D721Med (cell line): Measurements from ENCODE around the gene XAGE2.
"Not testable (repeated sequence)": the region's sequence is repeated elsewhere in the genome, so short reads cannot be mapped to it uniquely, and the experiment has no call there.

ENCODE experiments used
- DNase-seq: peaks from one replicate; pipeline ENCODE4 v3.0.0; 2011; ENCODE audit warnings: low spot score; ENCODE audit not compliant: insufficient read length
- FAIRE-seq: peaks from 2 replicates; lab custom pipeline; 2011; peaks lifted over from hg19 to GRCh38; lab: Jason Lieb, UNC
- TF ChIP-seq, protein P1 (sequence below): IDR thresholded peaks from 2 replicates; pipeline ENCODE4 v1.5.1; 2012; ENCODE audit warnings: mild to moderate bottlenecking, control low read depth; ENCODE audit not compliant: insufficient read depth; ENCODE audit errors: missing control alignments

XAGE2 gene, protein sequence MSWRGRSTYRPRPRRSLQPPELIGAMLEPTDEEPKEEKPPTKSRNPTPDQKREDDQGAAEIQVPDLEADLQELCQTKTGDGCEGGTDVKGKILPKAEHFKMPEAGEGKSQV

DNA sequence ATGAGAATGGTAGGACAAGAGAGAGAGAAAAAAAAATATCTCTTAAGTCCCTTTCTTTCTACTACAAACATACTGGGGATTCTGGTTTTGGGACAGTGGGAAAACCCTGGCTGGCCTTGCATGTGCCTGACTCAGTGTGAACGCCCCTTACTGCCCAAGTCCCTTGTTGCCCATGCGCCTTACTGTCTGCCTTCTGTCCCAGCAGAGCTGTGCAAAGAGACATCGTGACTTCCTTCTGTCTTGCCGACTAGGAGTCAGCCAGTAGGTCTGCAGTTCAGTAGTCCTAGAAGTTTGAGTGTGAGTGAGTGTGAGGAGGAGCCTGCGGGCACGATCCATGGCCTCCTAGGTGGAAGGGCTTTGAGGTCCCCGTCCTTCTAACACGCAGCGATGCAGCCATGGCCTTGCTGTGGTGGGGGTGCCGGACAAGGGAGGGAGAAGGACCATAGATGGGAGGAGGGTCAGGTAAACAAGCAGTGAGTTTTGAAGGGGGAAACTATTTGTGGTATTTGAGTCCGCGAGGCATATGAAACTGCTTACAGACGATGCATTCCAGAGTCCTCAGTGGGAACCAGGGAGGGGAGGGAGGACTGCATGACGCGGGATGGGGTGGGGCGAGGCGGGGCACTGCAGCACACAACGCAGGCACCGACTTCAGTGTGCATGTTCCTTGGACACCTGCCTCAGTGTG, at the start of gene XAGE2:
Gene XAGE2, plus strand, starts transcription at position 654 of the 688 bp plus-strand sequence. CDS start 994 bp downstream, outside the sequence.
- no peak for DNase-seq
- FAIRE-seq, result no peak

DNA sequence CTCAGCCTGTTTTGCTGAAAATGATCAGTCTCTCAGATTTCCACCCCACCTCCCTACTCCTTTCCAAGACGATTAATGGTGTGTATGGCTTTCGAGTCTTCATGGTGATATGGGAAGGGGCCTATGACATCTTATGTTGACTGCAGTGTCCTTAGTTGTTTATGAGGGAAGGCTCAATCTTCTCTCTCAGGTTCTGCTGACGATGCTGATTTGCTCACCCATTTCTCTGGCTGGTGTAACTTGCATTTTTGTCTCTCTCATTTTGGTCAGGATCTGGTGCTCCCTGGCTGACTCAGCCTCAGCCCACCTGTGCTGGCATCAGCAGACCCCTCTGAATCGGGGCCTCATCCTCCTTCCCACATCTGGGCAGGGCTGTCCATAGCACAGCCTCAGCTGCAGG, 31.4 kb upstream of the XAGE2 start:
- DNase-seq (no peak), FAIRE-seq (no peak)
- TF ChIP-seq, protein P1, sequence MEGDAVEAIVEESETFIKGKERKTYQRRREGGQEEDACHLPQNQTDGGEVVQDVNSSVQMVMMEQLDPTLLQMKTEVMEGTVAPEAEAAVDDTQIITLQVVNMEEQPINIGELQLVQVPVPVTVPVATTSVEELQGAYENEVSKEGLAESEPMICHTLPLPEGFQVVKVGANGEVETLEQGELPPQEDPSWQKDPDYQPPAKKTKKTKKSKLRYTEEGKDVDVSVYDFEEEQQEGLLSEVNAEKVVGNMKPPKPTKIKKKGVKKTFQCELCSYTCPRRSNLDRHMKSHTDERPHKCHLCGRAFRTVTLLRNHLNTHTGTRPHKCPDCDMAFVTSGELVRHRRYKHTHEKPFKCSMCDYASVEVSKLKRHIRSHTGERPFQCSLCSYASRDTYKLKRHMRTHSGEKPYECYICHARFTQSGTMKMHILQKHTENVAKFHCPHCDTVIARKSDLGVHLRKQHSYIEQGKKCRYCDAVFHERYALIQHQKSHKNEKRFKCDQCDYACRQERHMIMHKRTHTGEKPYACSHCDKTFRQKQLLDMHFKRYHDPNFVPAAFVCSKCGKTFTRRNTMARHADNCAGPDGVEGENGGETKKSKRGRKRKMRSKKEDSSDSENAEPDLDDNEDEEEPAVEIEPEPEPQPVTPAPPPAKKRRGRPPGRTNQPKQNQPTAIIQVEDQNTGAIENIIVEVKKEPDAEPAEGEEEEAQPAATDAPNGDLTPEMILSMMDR, result no peak

More for the DNA sequence above, at the start of gene XAGE2:
- TF ChIP-seq, protein P1, result no peak

DNA sequence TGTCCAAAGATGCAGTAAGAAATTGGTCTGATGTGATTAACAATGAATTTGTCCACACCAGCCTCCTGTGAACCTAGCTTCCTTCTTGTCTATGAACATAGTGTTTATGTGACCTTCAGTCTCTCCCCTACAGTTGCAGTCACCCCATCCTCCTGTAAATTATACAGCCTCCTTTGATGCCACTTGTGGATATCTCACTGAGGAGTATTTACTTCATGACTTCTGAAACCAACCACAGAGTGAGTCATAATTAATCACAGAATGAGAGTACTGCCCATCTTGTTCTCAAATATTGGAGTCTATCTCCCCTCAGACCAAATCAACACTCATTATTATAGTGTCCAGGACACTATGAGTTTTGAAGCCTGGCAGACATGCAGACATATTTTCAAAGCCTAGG, 27.3 kb upstream of the XAGE2 start:
- no peak for FAIRE-seq
- TF ChIP-seq, protein P1, result no peak
- no peak for DNase-seq

DNA sequence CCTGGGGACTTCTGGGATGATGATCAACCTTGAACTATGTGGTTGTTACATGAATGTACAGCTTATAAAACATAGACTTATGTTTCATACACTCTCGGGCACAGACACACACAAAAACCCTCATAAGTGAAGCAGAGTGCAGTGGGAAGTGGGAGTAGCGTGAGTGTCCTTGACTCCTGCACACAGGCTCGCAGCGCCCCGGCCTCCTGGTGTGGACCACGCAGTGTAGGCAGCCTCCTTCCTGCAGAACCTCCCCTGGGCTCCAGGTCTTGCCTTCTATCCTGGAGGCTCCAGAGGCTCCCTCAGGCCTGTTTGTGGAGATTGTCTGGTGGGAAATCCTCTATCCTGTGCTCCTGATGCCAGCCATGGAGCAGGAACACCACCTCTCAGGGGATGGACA, 25.7 kb upstream of the XAGE2 start:
- not testable (repeated sequence) for FAIRE-seq, DNase-seq

DNA sequence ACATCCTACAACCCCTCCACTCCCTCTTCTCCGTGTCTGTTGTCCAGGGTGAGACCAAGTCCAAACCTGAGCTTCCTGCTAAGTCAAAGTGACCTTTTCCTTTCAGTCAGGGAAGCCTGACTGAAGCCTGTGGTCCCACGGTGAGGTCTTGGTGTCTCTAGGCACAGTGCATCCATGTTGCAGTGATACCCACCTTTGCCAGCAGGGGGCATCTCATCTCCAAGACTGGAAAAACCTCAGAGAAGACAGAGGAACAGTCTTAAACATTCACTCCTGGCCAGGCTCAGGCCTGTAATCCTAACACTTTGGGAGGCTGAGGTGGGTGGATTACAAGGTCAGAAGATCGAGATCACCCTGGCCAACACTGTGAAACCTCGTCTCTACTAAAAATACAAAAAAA, 23.4 kb upstream of the XAGE2 start:
- TF ChIP-seq, protein P1, result peak; percentile 8
- FAIRE-seq, DNase-seq: not testable (repeated sequence)

DNA sequence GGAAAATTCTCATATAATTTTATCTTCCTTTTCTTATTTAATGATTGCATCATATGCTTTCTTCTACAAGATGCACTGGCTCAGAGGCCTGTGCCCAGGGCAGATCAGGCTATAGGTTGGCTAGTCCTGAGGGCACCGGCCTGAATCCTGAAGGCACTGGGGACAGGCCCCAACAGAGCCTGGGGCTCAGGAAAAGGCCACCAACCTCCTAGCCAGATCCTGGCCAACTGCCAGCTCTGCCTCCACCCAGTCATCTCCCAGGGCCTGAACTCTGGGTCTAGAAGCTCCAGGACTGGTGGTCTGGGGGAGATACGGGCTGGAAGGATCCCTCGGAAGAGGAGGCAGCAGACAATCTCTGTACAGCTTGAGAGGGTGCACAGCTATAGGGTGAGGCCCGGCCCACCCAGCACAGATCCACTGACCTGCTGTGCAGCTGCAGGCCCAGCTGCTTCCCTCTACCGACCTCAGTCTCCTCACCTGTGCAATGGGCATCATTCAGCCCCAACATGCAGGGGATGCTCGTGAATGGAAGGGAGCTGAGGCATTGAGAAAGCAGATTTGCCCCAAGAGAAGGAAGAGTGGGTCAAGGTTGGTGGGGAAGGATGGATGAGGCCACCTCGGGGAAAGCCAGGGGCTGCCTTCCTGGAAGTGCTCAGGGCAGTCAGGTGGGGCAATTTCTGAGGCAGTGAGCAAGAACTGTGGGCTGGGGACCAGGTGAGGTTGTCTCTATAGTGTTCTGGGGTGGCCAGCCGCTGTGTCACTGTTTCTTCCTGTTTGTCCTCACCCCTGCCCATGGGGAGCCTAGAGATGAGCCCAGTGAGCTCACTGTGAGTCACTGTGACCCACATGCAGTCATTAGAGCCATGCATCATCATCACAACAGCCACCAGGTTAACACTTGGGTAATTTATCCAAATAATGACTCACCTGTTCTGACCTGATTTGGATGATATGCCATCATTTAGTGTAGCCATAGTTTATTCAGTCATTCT, 22.4 kb upstream of the XAGE2 start:
- TF ChIP-seq, protein P1, result no peak
- DNase-seq (no peak), FAIRE-seq (no peak)

DNA sequence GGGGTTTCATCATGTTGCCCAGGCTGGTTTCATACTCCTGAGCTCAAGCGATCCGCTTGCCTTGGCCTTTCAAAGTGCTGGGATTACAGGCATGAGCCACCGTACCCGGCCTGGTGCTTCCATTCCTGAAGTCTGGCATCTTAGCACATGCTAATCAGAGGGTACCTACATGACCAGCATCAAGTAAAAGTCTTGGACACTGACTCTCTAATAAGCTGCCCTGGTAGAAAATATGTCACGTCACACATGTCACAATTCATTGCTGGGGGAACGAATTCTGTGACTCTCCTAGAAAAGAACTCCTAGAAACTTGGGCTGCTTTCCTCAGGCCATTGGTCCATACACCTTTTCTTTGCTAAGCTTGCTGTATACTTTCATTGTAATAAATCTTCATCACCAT, 19.1 kb upstream of the XAGE2 start:
- DNase-seq, result no peak
- no peak for FAIRE-seq

More for the DNA sequence above, 19.1 kb upstream of the XAGE2 start:
- TF ChIP-seq, protein P1, result no peak
